Measurements from ENCODE around the gene HNRNPA1.
"Not testable (repeated sequence)": the region's sequence is repeated elsewhere in the genome, so short reads cannot be mapped to it uniquely, and the experiment has no call there.

The HNRNPA1 gene

DNA sequence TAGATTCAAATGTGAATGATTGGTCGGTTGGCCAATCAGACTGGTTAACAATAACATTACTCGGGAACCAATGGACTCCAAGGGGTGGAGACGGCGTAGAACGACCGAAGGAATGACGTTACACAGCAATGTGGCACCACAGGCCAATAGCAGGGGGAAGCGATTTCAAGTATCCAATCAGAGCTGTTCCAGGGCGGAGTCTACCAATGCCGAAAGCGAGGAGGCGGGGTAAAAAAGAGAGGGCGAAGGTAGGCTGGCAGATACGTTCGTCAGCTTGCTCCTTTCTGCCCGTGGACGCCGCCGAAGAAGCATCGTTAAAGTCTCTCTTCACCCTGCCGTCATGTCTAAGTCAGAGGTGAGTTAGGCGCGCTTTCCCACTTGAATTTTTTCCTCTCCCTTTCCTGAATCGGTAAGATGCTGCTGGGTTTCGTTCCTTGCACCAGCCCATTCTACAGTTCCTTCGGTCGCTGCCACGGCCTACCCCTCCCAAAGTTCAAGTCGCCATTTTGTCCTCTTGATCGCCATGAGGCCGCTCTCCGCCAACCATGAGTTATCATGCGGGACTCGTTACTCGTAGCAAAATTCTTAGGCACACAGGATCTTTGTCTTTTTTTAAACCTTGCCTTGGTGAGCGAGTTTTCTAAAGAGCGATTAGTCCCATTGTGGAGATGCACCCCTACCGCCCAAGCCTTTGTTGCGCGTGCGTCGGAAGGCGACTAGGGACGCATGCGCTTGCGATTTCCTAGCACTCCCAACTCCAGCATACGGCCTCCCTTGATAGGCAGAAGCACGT is at the start of gene HNRNPA1:
Gene HNRNPA1, plus strand, starts transcription at position 259 of the 793 bp plus-strand sequence. Its CDS starts 82 bp downstream, at position 341.
- peak; percentile 94 for DNase-seq

DNA sequence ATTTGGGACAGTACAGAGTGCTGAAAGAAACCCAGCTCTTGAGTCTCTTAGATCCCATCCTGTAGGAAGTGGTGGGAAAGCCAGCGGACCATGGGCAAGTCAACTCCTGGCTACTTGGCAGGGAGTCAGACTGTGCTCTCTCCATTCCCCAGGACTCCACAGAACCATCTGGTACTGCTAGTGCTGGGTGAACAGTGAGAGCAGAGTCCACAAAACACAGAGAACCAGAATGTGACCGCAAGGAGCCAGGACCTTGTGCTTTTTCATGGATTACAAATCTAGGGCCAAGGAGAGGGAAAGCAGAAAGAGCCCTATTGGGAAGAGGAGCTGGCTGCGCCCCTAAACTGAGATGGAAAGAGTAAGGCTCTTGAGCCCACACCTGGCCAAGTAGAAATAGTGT is 49.3 kb upstream of the HNRNPA1 start:
- DNase-seq: not testable (repeated sequence)

DNA sequence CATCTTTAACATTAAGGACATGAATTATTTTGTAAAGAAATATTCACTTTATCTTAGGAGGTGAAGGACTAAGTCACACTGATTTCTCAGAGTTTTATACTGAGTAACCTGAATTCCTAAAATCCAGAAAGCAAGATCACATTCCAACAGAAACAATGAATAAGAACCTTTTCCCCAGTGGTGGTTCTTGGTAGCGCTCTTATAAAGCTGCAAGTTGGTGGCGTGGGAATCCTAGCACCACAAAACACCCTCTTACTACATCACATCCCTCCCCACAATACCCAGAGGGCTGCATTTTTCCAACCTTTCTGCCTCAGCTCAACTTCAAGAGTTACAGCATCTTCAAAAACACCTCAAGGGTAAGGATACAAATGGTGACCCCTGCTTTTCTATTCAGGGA is 47.7 kb upstream of the HNRNPA1 start:
- DNase-seq: no peak

DNA sequence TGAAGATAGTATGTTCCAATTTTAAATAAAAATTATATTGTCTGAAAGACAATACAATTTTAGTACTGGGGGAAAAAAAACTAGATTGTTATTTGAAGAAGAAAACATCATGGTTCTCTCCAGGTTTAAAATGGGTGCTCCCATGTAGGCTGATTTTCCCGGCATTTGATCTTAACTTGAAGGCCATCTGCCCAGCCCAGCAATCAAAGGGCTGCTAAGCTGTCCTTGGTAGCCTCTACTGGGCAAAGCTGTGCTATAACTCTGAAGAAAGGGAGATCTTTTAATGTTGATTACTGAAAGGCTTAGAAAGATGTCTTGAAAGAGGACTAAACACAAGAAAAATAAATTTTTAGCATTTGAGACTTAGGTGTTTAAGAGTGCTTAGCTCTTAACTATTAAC is 42.0 kb upstream of the HNRNPA1 start:
- no peak for DNase-seq

DNA sequence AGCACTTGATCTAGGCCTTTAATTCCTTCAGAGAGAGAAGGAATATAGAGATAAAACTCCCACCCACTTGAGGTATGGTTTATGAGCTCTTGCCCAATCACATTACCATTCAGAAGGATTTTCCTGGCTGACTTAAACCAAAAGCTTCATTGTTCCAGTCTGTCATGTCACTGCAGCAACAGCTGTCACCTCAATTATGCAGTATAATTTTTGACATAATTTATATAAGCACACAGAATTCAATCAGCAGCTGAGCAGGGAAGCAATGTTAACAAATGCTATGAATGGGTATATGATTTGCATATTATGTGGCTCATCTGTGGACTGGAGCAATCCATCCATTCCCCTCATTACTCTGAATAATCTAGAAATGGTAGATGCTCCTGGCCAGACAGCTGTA is 40.9 kb upstream of the HNRNPA1 start:
- no peak for DNase-seq

- DNase-seq: no peak
These were observed 40.4 kb upstream of the HNRNPA1 start for GRCh38 chr12:54240129-54240528.

- no peak for DNase-seq
These were observed 39.4 kb upstream of the HNRNPA1 start for GRCh38 chr12:54240971-54241588.

DNA sequence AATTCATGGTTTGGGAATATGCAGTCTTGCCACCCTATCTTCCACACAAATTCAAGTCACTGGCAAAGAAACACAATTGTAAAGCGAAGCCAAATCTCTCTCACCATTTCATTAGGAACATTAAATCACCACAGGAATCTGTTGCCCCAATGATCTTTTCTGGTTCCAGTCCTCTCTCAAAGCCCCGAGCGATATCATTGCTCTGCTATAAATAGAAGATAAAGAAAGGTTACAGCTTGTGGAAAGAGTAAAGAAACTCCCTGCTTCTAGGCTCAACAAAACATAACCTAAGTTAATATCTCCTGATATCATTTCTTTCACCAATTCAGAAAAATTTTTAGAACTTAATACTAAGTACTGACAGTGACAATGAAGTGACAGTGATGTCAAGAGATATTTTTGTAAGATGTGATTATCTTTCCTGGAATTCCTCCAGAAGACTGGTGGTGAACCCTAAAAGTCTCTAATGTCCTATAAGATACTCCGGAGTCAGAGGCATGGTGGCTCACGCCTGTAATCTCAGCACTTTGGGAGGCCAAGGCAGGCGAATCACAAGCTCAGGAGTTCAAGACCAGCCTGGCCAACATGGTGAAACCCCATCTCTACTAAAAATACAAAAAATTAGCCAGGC is 34.4 kb upstream of the HNRNPA1 start:
- no peak for DNase-seq

DNA sequence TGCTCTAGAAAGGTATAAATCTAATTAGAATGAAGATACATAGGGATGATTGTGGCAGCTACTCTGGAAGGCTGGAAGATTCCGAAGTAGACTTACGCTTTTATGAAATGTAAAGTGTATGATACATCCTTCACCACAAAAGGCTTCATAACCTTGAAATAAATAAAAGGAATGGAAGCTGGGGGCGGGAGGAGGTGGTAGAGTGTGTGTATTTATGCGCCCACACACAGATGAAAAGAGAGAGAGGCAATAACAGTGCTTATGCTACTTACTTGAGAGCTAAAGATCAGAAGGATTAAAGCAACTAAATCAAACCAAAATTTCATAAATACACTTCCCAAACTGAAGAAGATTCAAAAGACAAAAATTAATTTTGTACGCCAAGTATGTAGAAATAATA is 31.0 kb upstream of the HNRNPA1 start:
- no peak for DNase-seq

DNA sequence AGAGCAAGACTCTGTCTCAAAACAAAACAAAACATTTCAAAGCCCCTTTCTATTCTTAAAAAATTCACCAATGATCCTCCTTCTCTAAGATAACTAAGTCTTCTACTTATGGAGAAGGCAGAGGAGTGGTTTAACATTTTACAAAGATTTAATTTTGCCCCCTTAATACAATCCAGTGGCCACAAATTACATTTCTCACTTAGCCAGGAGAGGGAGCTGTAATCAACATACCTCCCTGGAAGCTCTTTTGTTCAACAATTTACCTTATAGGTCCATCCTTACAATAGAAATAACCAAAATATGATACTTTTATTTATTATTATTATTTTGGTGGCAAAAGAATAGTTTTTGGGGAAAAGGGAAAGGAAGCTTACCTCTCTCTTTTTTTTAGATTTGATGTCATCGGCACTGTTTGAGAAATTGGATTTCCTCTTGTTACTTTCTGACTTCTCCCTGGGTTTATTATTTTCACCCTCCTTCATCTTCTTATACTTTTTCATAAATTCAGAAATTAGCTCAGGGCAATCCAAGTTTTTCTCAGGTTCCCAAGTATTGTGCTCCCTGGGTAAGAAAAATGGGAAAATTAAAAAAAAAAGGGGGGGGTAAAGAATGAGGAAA is 28.8 kb upstream of the HNRNPA1 start:
- DNase-seq: no peak

- DNase-seq: no peak
These were observed 27.3 kb upstream of the HNRNPA1 start for GRCh38 chr12:54253240-54253639.

- no peak for DNase-seq
These were observed 23.2 kb upstream of the HNRNPA1 start for GRCh38 chr12:54257332-54257731.

- DNase-seq: no peak
These were observed 22.3 kb upstream of the HNRNPA1 start for GRCh38 chr12:54258201-54258681.

DNA sequence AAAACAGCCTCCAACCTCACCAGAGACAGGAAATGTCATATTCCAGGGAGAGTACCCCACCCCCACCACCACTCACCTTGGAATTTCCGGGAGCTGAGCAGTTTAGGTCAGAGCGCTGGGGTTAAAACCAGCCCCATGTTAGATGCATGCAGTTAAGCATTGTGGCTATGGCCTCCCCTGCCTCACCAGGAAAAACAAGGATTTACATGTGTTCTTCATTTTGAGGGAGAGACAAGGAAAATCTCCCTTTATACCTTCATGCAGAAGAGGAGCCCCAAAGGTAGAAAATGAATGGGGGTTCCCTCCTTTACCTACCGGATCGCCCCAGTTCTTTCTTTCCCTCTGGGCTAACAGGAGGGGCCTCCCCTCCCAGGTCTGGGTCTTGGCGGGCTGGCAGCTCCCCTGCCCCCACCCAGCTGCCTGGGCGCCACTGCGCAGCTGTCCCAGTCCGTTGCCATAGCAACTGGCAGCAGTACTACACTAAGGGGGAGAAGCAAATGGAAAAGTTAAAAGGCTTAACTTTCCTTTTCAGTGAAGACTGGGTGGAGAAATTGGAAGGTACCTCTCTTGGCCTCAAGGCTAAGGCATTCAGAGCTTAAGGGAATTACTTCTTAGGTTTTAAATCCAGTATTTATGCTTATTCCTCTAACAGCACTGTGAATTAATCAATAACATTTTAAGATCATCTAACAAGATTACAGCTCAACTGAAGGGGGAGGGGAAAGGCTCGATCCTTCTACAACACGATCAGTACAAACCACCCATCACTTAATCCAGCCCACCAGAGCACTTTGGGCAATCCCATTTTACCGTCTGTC is 21.1 kb upstream of the HNRNPA1 start:
- peak; percentile 61 for DNase-seq

DNA sequence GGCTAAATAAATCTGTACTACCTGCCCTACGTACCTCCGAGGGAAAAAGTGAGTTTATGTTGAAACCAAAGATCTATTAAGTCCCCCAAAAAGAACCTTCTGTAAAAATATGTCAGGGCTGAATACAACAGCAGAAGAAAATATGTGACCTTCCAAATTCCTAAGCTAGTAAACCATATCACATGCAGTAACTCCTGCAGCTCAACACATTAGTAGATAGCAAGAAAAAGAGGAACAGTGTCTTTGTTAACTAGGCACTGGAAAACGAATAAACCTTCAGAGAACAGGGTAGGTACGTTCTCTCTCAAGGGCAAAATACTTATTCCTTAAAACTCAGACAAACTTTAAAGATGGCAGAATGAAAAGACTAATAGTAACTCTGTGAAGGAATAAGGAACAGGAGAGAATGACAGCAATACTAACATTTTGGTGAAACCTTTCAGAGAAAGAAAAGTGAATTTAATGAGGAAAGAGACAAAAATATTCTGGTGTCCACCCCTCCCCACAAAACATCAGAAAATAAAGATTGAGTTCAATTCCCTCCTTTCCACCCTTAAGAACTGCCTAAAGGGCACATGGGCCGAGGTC is 18.6 kb upstream of the HNRNPA1 start:
- DNase-seq: no peak

GRCh38 chr12:54262403-54262925 is 18.1 kb upstream of the HNRNPA1 start:
- no peak for DNase-seq

DNA sequence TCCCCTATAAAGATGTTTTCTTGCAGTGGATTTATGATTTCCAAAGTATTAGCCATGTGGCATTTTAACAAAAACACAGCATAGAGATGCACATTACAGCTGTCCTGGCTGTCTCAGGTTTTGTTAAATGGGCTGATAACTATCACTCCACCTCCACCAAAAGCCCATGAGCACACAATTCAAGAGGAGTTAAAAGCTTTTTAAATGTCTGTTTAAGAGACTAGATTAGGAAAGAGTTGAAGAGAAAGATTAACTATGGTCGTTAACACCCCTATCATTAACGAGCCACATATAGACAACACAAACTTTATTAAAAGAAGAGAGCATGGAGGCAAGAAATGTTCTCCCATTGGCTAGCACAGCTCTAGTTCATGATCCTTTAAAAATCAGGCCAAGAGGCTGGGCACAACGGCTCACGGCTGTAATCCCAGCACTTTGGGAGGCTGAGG is 15.1 kb upstream of the HNRNPA1 start:
- DNase-seq: no peak

GRCh38 chr12:54266852-54267251 is 13.7 kb upstream of the HNRNPA1 start:
- no peak for DNase-seq

GRCh38 chr12:54270345-54270744 is 10.2 kb upstream of the HNRNPA1 start:
- no peak for DNase-seq

GRCh38 chr12:54272214-54272613 is 8.3 kb upstream of the HNRNPA1 start:
- no peak for DNase-seq

GRCh38 chr12:54273981-54274380 is 6.5 kb upstream of the HNRNPA1 start:
- DNase-seq: no peak

- no peak for DNase-seq
These were observed 4.2 kb upstream of the HNRNPA1 start for GRCh38 chr12:54276368-54276767.

Data from stimulated activated CD4-positive, alpha-beta T cell treated with anti-CD3 and anti-CD28 coated beads, Interleukin-15, amount 100 ng/mL, for 24 hours (primary cell).